Muscle layer of duodenum (tissue), 2 donors: ENCODE measurements around the gene PRIM2.
"Not testable (repeated sequence)": the region's sequence is repeated elsewhere in the genome, so short reads cannot be mapped to it uniquely, and the experiment has no call there.

ENCODE experiments used
- H3K27ac ChIP-seq: one replicate; pipeline ENCODE4 v1.7.0; 2013; ENCODE audit warnings: mild to moderate bottlenecking, low read length
- H3K27me3 ChIP-seq: one replicate; pipeline ENCODE4 v1.7.0; 2013; ENCODE audit warnings: low read depth, mild to moderate bottlenecking, control low read depth, low read length
- H3K36me3 ChIP-seq, 2 donors: one replicate each; pipeline ENCODE4 v1.7.0; 2013; ENCODE audit warnings: low read length in 2 of 2, control low read depth in 1 of 2, mild to moderate bottlenecking in 1 of 2; ENCODE audit not compliant: insufficient read depth in 2 of 2, control insufficient read depth in 1 of 2
- H3K4me1 ChIP-seq, 2 donors: one replicate each; pipeline ENCODE4 v1.7.0; 2013; ENCODE audit warnings: low read length in 2 of 2, mild to moderate bottlenecking in 2 of 2, control low read depth in 1 of 2, moderate library complexity in 1 of 2; ENCODE audit not compliant: insufficient read depth in 2 of 2, control insufficient read depth in 1 of 2
- H3K4me3 ChIP-seq, 2 donors: one replicate each; pipeline ENCODE4 v1.7.0; 2013; ENCODE audit warnings: low read length in 2 of 2, low read depth in 1 of 2, mild to moderate bottlenecking in 1 of 2
- H3K9me3 ChIP-seq, 2 donors: one replicate each; pipeline ENCODE4 v1.7.0; 2013; ENCODE audit warnings: low read length in 2 of 2, control low read depth in 1 of 2, mild to moderate bottlenecking in 1 of 2; ENCODE audit not compliant: control insufficient read depth in 1 of 2
- donor health status: healthy.

PRIM2 gene

GRCh38 chr6:57459781-57460180 lies 142.4 kb downstream of the PRIM2 start:
- not testable (repeated sequence) for H3K9me3 ChIP-seq, H3K4me1 ChIP-seq, H3K27ac ChIP-seq, H3K27me3 ChIP-seq, H3K36me3 ChIP-seq, H3K4me3 ChIP-seq

DNA sequence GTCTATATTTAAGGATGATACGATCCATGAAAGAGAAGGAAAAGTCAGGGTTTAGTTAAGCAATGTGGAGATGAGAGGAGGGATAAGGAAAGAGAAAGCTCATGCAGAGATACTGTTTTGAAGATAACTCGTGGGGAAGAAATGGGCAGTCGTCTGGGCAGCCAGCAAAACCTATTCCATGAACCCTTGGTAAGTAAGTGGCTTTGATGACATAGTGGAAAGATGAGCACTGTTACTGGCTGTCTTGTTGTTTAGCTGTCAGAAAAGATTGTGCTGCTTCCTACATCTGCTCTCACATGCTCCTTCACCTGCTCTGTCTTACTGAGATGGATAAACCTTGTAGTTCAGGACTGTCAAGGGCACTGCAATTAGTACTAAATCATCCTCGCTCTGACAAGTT lies 143.6 kb downstream of the PRIM2 start:
- H3K4me1 ChIP-seq, H3K27ac ChIP-seq, H3K4me3 ChIP-seq, H3K36me3 ChIP-seq, H3K9me3 ChIP-seq, H3K27me3 ChIP-seq: not testable (repeated sequence)

- H3K27me3 ChIP-seq, H3K27ac ChIP-seq, H3K4me3 ChIP-seq, H3K4me1 ChIP-seq, H3K9me3 ChIP-seq, H3K36me3 ChIP-seq: not testable (repeated sequence)
These were observed 146.4 kb downstream of the PRIM2 start for GRCh38 chr6:57463809-57464208.

GRCh38 chr6:57465968-57466367 lies 148.5 kb downstream of the PRIM2 start:
- H3K4me3 ChIP-seq, H3K27ac ChIP-seq: not testable (repeated sequence)

DNA sequence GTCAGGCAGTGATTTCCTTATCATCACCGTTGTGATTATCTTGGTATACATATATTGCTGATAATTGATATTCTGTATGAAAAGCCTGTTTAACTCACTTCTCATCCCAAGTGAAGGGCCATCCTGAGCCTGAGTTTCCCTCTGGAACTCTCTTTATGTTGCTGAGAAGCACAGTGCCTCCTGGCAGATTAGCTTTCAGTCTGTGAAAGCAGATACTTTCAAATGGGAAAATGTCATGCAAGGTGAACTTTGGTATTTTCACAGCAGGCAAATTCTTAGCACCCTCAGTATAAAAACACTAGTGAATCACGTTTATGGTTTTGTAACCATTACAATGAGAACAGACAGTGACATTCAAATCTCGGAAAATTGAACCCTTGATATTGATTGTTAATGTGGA lies 151.6 kb downstream of the PRIM2 start:
- Histone ChIP-seq H3K4me1 (peaks cover 0 to 4% of the 10 kb centered on the region in 2 donors), H3K27me3 (no peaks in the 10 kb centered on the region), H3K9me3 (no peaks in the 10 kb centered on the region), H3K4me3 (no peak overlapping the region), H3K27ac (no peak overlapping the region), H3K36me3 (no peaks in the 10 kb centered on the region)

More at GRCh38 chr6:57465968-57466367, 148.5 kb downstream of the PRIM2 start:
- not testable (repeated sequence) for H3K9me3 ChIP-seq, H3K27me3 ChIP-seq, H3K36me3 ChIP-seq, H3K4me1 ChIP-seq

- H3K27me3 ChIP-seq, H3K36me3 ChIP-seq, H3K9me3 ChIP-seq, H3K4me3 ChIP-seq, H3K27ac ChIP-seq, H3K4me1 ChIP-seq: not testable (repeated sequence)
These were observed 152.7 kb downstream of the PRIM2 start for GRCh38 chr6:57470148-57470547.

DNA sequence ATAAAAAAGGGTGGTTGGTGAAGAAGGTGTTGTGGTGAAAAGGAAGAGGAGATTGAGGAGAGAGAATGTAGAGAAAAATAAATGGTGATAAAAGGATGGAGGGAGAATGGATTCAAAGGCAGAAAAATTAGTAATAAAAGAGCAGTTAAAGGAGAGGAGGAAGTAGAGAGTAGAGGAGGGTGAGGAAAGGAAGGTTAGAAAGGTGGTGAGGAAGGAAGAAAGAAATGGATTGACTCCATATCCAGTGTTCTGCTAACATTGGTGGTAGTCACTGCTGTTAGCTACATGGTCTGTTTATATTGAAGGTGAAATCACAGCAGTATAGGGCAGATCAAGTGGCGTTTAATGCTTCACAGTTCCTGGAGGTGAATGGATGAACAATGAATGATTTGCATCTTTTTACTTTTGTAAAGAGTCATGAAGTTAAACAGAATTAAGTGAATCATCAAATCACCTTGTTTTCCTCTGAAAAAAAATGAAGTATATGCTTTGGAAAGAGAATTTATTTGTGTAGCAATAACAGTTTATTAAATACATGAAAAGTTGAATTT lies 154.0 kb downstream of the PRIM2 start:
- H3K36me3 ChIP-seq, H3K27ac ChIP-seq, H3K4me3 ChIP-seq, H3K4me1 ChIP-seq, H3K9me3 ChIP-seq, H3K27me3 ChIP-seq: not testable (repeated sequence)

- H3K9me3 ChIP-seq, H3K36me3 ChIP-seq, H3K4me1 ChIP-seq, H3K4me3 ChIP-seq, H3K27me3 ChIP-seq, H3K27ac ChIP-seq: not testable (repeated sequence)
These were observed 155.5 kb downstream of the PRIM2 start for GRCh38 chr6:57472861-57473362.

DNA sequence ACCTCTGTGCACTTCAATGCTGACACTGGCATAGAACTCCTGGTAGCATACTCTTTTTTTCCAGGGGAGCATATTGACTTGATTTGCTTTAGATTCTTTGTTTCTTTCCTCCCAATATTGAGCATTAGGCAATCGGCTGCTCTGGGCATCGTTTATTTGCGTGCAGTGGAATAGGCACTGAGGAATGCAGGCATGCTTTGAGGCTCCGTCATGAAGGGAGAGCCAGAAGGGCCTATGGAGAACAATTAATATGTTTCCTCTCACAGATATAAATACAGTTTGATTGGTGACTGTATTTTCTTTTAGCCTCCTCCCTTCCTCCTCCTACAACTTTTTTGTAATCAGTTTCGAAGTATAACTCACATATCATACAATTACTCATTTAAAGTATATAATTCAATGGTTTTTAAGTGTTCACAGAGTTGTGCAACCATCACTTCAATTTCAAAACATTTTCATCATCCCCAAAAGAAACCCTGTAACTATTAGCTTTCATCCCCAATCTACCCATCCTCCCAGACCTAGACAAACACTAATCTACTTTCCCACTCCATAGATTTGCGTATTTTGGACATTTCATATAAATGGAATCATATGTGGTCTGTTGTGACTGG lies 157.5 kb downstream of the PRIM2 start:
- H3K4me1 ChIP-seq, H3K27ac ChIP-seq, H3K36me3 ChIP-seq, H3K9me3 ChIP-seq, H3K4me3 ChIP-seq, H3K27me3 ChIP-seq: not testable (repeated sequence)

DNA sequence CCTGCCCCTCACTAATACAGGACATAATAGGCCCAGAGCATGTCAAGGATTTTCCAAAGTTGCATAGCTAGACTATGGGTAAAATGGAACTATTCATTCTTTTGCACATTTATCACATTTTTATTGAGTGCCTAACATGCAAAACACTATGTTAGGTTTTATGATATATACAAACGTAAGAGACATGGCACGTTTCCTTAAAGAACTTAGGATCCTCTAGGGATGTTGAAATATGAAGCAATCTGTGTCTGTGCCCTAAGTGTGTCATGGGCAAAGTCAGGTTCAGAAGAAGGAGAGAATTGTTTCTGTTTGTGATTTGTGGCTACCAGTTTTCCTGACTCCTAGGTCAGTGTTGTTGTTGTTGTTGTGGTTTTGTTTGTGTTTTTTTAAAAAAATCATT lies 158.2 kb downstream of the PRIM2 start:
- not testable (repeated sequence) for H3K27ac ChIP-seq, H3K4me1 ChIP-seq, H3K27me3 ChIP-seq, H3K36me3 ChIP-seq, H3K9me3 ChIP-seq, H3K4me3 ChIP-seq

DNA sequence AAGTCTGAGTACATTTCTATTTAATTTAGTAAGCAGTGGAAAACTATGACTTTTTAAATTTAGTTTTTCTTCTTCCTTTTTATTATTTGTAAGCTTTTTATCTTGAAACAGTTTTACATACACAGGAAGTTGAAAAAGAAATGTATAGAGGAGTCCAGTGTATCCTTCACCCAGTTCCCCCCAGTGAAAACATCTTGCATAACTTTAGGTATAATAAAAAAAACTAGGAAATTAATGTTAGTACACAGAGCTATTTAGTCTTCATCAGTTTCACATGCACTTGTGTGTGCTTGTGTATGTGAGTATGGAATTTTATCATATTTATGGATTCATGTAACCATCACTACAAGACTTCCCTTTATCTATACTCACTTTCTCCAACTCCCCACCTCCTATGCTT lies 162.8 kb downstream of the PRIM2 start:
- H3K27ac ChIP-seq, H3K4me3 ChIP-seq, H3K9me3 ChIP-seq, H3K27me3 ChIP-seq, H3K4me1 ChIP-seq, H3K36me3 ChIP-seq: not testable (repeated sequence)

GRCh38 chr6:57481121-57481520 lies 163.7 kb downstream of the PRIM2 start:
- H3K36me3 ChIP-seq, H3K27me3 ChIP-seq, H3K9me3 ChIP-seq: not testable (repeated sequence)

More at GRCh38 chr6:57481121-57481520, 163.7 kb downstream of the PRIM2 start:
- H3K27ac ChIP-seq, H3K4me3 ChIP-seq, H3K4me1 ChIP-seq: not testable (repeated sequence)
